NB4 (cell line): Measurements from ENCODE around the gene RCBTB1.

ENCODE experiments used
- CTCF ChIP-seq: IDR thresholded peaks from one replicate; pipeline ENCODE4 v1.5.1; 2012; ENCODE audit warnings: low read depth, low read length
- MAX ChIP-seq: IDR thresholded peaks from 2 replicates; pipeline ENCODE4 v1.6.1; 2011; ENCODE audit warnings: low read depth, low read length
- MYC ChIP-seq: IDR thresholded peaks from 2 replicates; pipeline ENCODE4 v1.6.1; 2011; ENCODE audit warnings: low read depth, low read length
- POLR2A ChIP-seq: IDR thresholded peaks from 2 replicates; pipeline ENCODE4 v1.6.1; 2011; ENCODE audit warnings: mild to moderate bottlenecking; ENCODE audit not compliant: insufficient read length; ENCODE audit errors: extremely low read depth

- TF ChIP-seq CTCF = no peak
- no peak for TF ChIP-seq POLR2A
- TF ChIP-seq MYC = no peak
- TF ChIP-seq MAX = no peak
Measured at GRCh38 chr13:49494645-49495044, 90.7 kb downstream of the RCBTB1 start.
